Activated effector memory CD4-positive, alpha-beta T cell treated with anti-CD3 and anti-CD28 coated beads, Interleukin-2, amount 50 U/mL, for 16 hours (primary cell): ENCODE data around the gene ELMO3.

ENCODE experiments used
- DNase-seq: peaks from one replicate; pipeline ENCODE4 v3.0.0-alpha.2; 2020

The ELMO3 gene

GRCh38 chr16:67199808-67200198 lies 872 bp downstream of the ELMO3 start:
- DNase-seq = no peak

- DNase-seq = no peak
These were observed 1.6 kb downstream of the ELMO3 start for GRCh38 chr16:67200491-67200890.

- DNase-seq = no peak
These were observed 2.7 kb downstream of the ELMO3 start for GRCh38 chr16:67201411-67202345.

GRCh38 chr16:67202426-67202825 lies 3.5 kb downstream of the ELMO3 start:
- no peak for DNase-seq

- no peak for DNase-seq
These were observed 4.1 kb downstream of the ELMO3 start for GRCh38 chr16:67202956-67203493.

GRCh38 chr16:67204076-67204475 lies 5.1 kb downstream of the ELMO3 start:
- DNase-seq = no peak

GRCh38 chr16:67206129-67206837 lies 7.4 kb downstream of the ELMO3 start:
- DNase-seq = no peak

GRCh38 chr16:67206838-67207248 lies 7.9 kb downstream of the ELMO3 start:
- no peak for DNase-seq

- no peak for DNase-seq
These were observed 8.5 kb downstream of the ELMO3 start for GRCh38 chr16:67207249-67208091.

GRCh38 chr16:67208154-67208896 lies 9.4 kb downstream of the ELMO3 start:
- DNase-seq = no peak

GRCh38 chr16:67209565-67209964 lies 10.6 kb downstream of the ELMO3 start:
- no peak for DNase-seq

GRCh38 chr16:67210069-67210937 lies 11.4 kb downstream of the ELMO3 start:
- DNase-seq = no peak

GRCh38 chr16:67211674-67212073 lies 12.7 kb downstream of the ELMO3 start:
- no peak for DNase-seq

GRCh38 chr16:67212766-67213165 lies 13.8 kb downstream of the ELMO3 start:
- DNase-seq = no peak

GRCh38 chr16:67213197-67214019 lies 14.5 kb downstream of the ELMO3 start:
- no peak for DNase-seq

GRCh38 chr16:67215706-67216105 lies 16.8 kb downstream of the ELMO3 start:
- no peak for DNase-seq

GRCh38 chr16:67216612-67217490 lies 17.9 kb downstream of the ELMO3 start:
- DNase-seq = no peak

GRCh38 chr16:67223992-67224391 lies 25.1 kb downstream of the ELMO3 start:
- no peak for DNase-seq

- DNase-seq = no peak
These were observed 27.4 kb downstream of the ELMO3 start for GRCh38 chr16:67226295-67226803.
